Muscle of leg (tissue), 11 donors: ENCODE data around the gene OR5K1. TPM values are rescaled to one million over a fixed set of nuclear protein-coding genes. Genes with fewer than 3 reads are reported as not detected.

Source experiments
- DNase-seq: peaks from one replicate; pipeline ENCODE4 v3.0.0; 2013
- H3K27ac ChIP-seq: one replicate; pipeline ENCODE4 v1.5.1; 2013; ENCODE audit warnings: mild to moderate bottlenecking, low read length, control low read depth
- H3K27me3 ChIP-seq: one replicate; pipeline ENCODE4 v1.6.1; 2013; ENCODE audit warnings: low read length; ENCODE audit not compliant: control insufficient read depth, insufficient read depth
- H3K36me3 ChIP-seq: one replicate; pipeline ENCODE4 v1.6.1; 2013; ENCODE audit warnings: low read length; ENCODE audit not compliant: control insufficient read depth, insufficient read depth
- H3K4me1 ChIP-seq: one replicate; pipeline ENCODE4 v1.6.1; 2013; ENCODE audit warnings: low read length; ENCODE audit not compliant: control insufficient read depth, insufficient read depth
- H3K4me3 ChIP-seq: one replicate; pipeline ENCODE4 v1.5.1; 2013; ENCODE audit warnings: low read length, control low read depth
- H3K9me3 ChIP-seq: replicated peaks from 2 replicates; pipeline ENCODE4 v1.6.1; 2013; ENCODE audit warnings: low read depth, low read length; ENCODE audit not compliant: control insufficient read depth
- WGBS: methylation state at CpG from one replicate; pipeline ENCODE4 v1.1.5; 2013; ENCODE audit warnings: missing lambda C conversion rate; ENCODE audit not compliant: insufficient coverage; 5-methylcytosine and 5-hydroxymethylcytosine counted together
- polyA plus RNA-seq, 8 donors: library from polyadenylated mRNA; unstranded; fragments of 120-200 nt; gene quantifications; one replicate each; pipeline versions ENCODE4 v1.2.1 to v1.2.3, GENCODE V29; 2013; ENCODE audit warnings: inconsistent platforms in 1 of 8, low replicate concordance in 1 of 8; ENCODE audit not compliant: insufficient read length in 8 of 8, insufficient read depth in 1 of 8
- total RNA-seq: library from RNA; stranded (reverse); fragments of 120-200 nt; gene quantifications from one replicate; pipeline ENCODE4 v1.2.4, GENCODE V29; 2013

Gene OR5K1
- total and polyA plus RNA-seq, 9 donors, result not detected

- H3K4me3 ChIP-seq, result no peak overlapping the region
- DNase-seq, result no peak
- peaks cover 5% of the 10 kb centered on the region for H3K9me3 ChIP-seq
- no peaks in the 10 kb centered on the region for H3K27me3 ChIP-seq
- H3K4me1 ChIP-seq, result no peaks in the 10 kb centered on the region
- H3K36me3 ChIP-seq, result no peaks in the 10 kb centered on the region
- H3K27ac ChIP-seq, result no peak overlapping the region
Measured at GRCh38 chr3:98460220-98460619, 2.8 kb upstream of the OR5K1 start.

DNA sequence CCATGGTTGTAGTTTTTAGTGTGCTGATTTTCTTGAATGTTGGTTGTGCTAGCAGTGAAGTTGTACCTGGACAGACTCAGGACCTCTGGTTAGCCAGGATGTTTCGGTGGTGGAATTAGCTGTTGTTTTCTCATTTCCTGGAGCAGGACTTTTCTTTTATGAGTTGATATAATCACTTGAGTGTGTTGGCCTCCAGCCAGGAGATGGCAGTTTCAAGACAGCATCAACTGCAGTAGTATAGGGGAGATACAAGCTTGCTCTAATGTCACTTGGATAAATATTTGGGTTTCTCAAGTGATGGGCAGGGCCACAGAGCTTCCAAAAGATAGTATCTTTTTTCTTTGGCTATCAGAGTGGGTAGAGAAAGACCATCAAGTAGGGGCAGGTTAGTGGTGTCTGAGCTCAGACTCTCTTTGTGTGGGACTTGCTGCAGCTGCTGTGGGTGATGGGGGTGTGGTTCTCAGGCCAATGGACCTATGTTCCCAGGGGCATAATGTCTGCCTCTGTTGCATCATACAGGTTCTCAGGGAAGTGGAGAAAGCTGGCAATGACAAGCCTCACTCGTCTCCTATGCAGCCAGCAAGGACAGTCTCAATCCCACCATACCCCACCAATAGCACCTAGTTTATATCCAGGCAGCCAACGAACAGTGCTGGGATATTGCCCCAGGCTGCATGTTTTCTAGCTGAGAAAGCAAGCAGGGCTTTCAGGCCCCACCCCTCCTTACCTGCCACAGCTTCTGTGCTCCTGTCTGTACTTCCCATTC, 19.9 kb downstream of the OR5K1 start:
- peaks cover 7% of the 10 kb centered on the region for H3K9me3 ChIP-seq
- no peaks in the 10 kb centered on the region for H3K27me3 ChIP-seq
- H3K4me1 ChIP-seq, result no peaks in the 10 kb centered on the region
- no peak overlapping the region for H3K27ac ChIP-seq
- DNase-seq, result no peak
- 59% methylated on average over 3 of the region's 3 CpGs for WGBS
- no peaks in the 10 kb centered on the region for H3K36me3 ChIP-seq
- H3K4me3 ChIP-seq, result no peak overlapping the region

DNA sequence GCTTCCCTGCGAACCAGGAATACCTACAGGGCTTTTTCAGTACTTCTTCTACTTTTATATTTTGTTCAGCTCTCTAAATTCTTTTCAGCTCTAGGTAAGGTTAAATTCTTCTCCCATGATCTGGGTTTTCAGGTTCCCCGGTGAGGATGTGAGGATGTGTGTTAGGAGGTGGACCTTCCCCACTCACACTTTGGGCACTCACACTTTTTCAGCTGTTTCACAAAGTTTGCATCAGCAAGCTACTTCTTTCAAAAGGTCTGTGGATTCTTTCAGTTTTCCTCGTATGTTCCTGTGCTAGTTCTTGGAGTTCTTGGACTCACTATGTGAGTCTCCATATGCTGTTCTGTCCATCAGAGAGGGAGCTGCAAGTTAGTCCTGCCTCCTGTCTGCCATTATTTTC, 20.6 kb downstream of the OR5K1 start:
- 40% methylated on average over 1 of the region's 3 CpGs for WGBS
- Histone ChIP-seq H3K9me3 (peaks cover 7% of the 10 kb centered on the region), H3K36me3 (no peaks in the 10 kb centered on the region), H3K27me3 (no peaks in the 10 kb centered on the region), H3K27ac (no peak overlapping the region), H3K4me1 (no peaks in the 10 kb centered on the region), H3K4me3 (no peak overlapping the region)
- DNase-seq, result no peak

GRCh38 chr3:98497381-98497780, 34.4 kb downstream of the OR5K1 start, which contains the start of gene OR5K2:
OR5K2 (plus strand) TSS chr3:98497681; CDS start chr3:98497681, 0 bp downstream.
- H3K4me3 ChIP-seq, result no peak within 1 kb of the TSS
- no peak within 1 kb of the TSS for H3K27ac ChIP-seq
- H3K36me3 ChIP-seq, result no peaks in the 10 kb centered on the region
- no peaks in the 10 kb centered on the region for H3K27me3 ChIP-seq
- no CpG with 5 or more reads among the region's 2 CpGs for WGBS
- H3K4me1 ChIP-seq, result no peaks in the 10 kb centered on the region
- no peaks in the 10 kb centered on the region for H3K9me3 ChIP-seq
- DNase-seq, result no peak

DNA sequence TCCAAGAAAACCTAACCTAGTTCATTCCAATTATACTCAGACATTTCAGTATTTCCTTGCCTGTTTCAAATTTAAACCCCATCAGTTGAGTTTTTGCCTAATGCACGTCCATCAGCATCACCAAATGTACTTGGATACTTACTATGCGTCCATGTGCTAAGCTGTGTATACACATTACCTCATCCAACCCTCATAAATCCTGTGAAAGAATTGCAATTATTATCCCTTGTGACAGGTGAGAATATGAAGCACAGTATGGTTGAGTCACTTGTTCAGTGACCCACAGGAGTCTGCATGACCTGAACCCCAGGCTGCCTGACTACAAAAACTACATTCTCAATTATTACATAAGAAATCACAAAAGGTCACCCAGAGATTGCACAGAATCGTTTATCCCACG, 37.0 kb downstream of the OR5K1 start:
- no peaks in the 10 kb centered on the region for H3K36me3 ChIP-seq
- no peaks in the 10 kb centered on the region for H3K4me1 ChIP-seq
- H3K27ac ChIP-seq, result no peak overlapping the region
- WGBS, result 57% methylated on average over 2 of the region's 4 CpGs
- no peaks in the 10 kb centered on the region for H3K9me3 ChIP-seq
- DNase-seq, result no peak
- H3K4me3 ChIP-seq, result no peak overlapping the region
- no peaks in the 10 kb centered on the region for H3K27me3 ChIP-seq

DNA sequence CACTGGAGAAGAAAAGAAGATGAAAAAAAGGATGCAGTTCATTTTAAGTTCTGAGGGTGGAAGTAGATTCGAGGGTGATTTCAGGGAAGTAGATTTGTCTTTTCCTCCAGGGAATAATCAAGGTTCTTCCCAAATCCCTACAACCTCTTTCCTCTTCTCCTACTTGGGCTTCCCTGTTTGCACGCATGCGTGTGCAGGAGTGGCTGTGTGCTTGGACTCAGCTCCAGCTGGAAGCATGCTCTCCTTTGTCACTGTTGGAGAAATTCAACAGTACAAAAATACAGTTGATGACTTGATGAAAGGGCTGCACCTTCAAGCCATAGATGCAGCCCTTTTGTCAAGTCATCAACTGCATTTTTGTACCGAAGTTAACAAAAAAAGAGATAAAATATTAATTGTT, 38.3 kb downstream of the OR5K1 start:
- H3K4me1 ChIP-seq, result no peaks in the 10 kb centered on the region
- WGBS, result no CpG with 5 or more reads among the region's 4 CpGs
- DNase-seq, result no peak
- H3K27me3 ChIP-seq, result no peaks in the 10 kb centered on the region
- H3K27ac ChIP-seq, result no peak overlapping the region
- no peaks in the 10 kb centered on the region for H3K36me3 ChIP-seq
- no peaks in the 10 kb centered on the region for H3K9me3 ChIP-seq
- H3K4me3 ChIP-seq, result no peak overlapping the region

GRCh38 chr3:98501863-98502576, 39.0 kb downstream of the OR5K1 start:
- Histone ChIP-seq H3K27me3 (no peaks in the 10 kb centered on the region), H3K4me1 (no peaks in the 10 kb centered on the region), H3K27ac (no peak overlapping the region), H3K36me3 (no peaks in the 10 kb centered on the region), H3K9me3 (no peaks in the 10 kb centered on the region), H3K4me3 (no peak overlapping the region)
- WGBS, result 100% methylated on average over 2 of the region's 5 CpGs
- no peak for DNase-seq

DNA sequence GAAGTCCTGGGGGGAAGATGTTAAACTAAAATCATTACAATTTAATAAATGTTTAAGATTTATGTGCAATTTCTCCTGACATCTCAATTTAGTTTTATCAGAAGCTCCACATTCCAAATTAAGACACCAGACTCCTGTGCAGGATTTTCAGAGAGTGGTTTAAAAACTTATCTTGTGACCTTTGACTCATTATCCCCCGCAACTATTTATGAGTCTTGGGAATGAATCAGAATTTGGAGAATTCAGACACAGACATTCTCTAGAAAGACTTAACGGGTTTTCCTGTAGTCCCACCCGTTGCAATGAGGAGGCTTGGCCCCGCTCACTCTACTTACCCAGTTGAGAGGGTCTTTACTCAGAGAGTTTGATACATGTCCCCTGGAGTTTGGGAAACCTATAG, 41.5 kb downstream of the OR5K1 start:
- no CpG with 5 or more reads among the region's 4 CpGs for WGBS
- H3K27ac ChIP-seq, result no peak overlapping the region
- no peak for DNase-seq
- H3K9me3 ChIP-seq, result no peaks in the 10 kb centered on the region
- no peaks in the 10 kb centered on the region for H3K36me3 ChIP-seq
- no peak overlapping the region for H3K4me3 ChIP-seq
- no peaks in the 10 kb centered on the region for H3K4me1 ChIP-seq
- H3K27me3 ChIP-seq, result no peaks in the 10 kb centered on the region

GRCh38 chr3:98508582-98508981, 45.6 kb downstream of the OR5K1 start:
- H3K27ac ChIP-seq, result no peak overlapping the region
- DNase-seq, result no peak
- H3K4me1 ChIP-seq, result no peaks in the 10 kb centered on the region
- H3K9me3 ChIP-seq, result no peaks in the 10 kb centered on the region
- WGBS, result 90% methylated on average over 2 of the region's 2 CpGs
- no peaks in the 10 kb centered on the region for H3K27me3 ChIP-seq
- H3K4me3 ChIP-seq, result no peak overlapping the region
- H3K36me3 ChIP-seq, result no peaks in the 10 kb centered on the region

DNA sequence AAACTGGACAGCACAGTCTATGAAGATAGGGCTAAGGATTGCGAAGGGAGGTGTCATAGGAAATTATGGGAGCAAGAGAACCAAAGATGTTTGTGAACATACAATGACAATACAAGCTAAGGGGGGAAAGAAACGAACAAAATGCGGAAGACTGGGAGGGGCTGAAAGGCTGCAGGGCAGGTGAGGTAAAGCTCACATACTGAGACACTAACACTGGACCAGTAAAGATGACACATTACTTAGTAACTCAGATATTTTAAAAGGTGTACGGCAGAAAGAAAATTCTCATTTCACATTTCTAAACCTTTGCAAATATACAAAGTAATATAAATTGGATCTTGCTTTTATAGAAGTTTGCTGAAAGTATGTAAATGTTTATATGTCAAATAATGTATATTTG, 49.6 kb downstream of the OR5K1 start:
- H3K4me1 ChIP-seq, result no peaks in the 10 kb centered on the region
- no CpG with 5 or more reads among the region's 4 CpGs for WGBS
- no peaks in the 10 kb centered on the region for H3K9me3 ChIP-seq
- H3K36me3 ChIP-seq, result peaks cover 6% of the 10 kb centered on the region
- H3K27ac ChIP-seq, result no peak overlapping the region
- H3K27me3 ChIP-seq, result no peaks in the 10 kb centered on the region
- no peak for DNase-seq
- no peak overlapping the region for H3K4me3 ChIP-seq
